IMR-90 (cell line): ENCODE results near the gene PCBD1. TPM values are rescaled to one million over a fixed set of nuclear protein-coding genes. Genes with fewer than 3 reads are reported as not detected.

Experiments used
- ATAC-seq: fragments of 200-7000 bp; cut with Tn5 transposase; 2 replicates; pipeline ENCODE4 v1.9.1; 2020; ENCODE audit warnings: low read depth, mild to moderate bottlenecking, moderate library complexity
- BruUV-seq: library from RNA; stranded (reverse); fragments of 400-500 nt; replicated peaks from 2 replicates; lab custom pipeline; 2021; lab: Mats Ljungman, UMichigan
- CTCF ChIA-PET: fragments of 300-600 bp; formaldehyde crosslinking; extraction: SDS; loops from one replicate; lab custom pipeline; 2021; ENCODE audit warnings: antibody characterized with exemption; lab: Yijun Ruan, JAX
- POLR2A ChIA-PET: fragments of 300-600 bp; sonication (Branson Sonifier 250); formaldehyde crosslinking; loops from one replicate; lab custom pipeline; 2022; ENCODE audit warnings: antibody characterized with exemption; ENCODE audit not compliant: unreplicated experiment; lab: Charles Lee
- DNase-seq: peaks from one replicate; pipeline ENCODE4 v3.0.0; 2013
- H2AFZ ChIP-seq: replicated peaks from 2 replicates; pipeline ENCODE3; 2013; ENCODE audit warnings: low read length, mild to moderate bottlenecking; ENCODE audit not compliant: poor library complexity
- H2AK5ac ChIP-seq: 2 replicates; pipeline ENCODE4 v1.6.1; 2013; ENCODE audit warnings: low read depth, low read length, inconsistent platforms
- H2AK9ac ChIP-seq: replicated peaks from 2 replicates; pipeline ENCODE3; 2013; ENCODE audit warnings: mild to moderate bottlenecking, low read depth, low read length, moderate library complexity; ENCODE audit not compliant: poor library complexity
- H2BK120ac ChIP-seq: 2 replicates; pipeline ENCODE4 v1.6.1; 2013; ENCODE audit warnings: low read depth, low read length, inconsistent platforms
- H2BK15ac ChIP-seq: 3 replicates; pipeline ENCODE4 v1.6.1; 2013; ENCODE audit warnings: low read depth, low read length, inconsistent platforms
- H2BK20ac ChIP-seq: 2 replicates; pipeline ENCODE4 v1.6.1; 2013; ENCODE audit warnings: low read depth, mild to moderate bottlenecking, inconsistent platforms, low read length, moderate library complexity
- H2BK5ac ChIP-seq: 2 replicates; pipeline ENCODE4 v1.6.1; 2013; ENCODE audit warnings: mild to moderate bottlenecking, low read depth, low read length, inconsistent platforms; ENCODE audit not compliant: poor library complexity, severe bottlenecking
- H3K14ac ChIP-seq: replicated peaks from 2 replicates; pipeline ENCODE4 v1.6.1; 2013; ENCODE audit warnings: low read depth, low read length, inconsistent platforms
- H3K18ac ChIP-seq: 2 replicates; pipeline ENCODE4 v1.6.1; 2013; ENCODE audit warnings: low read depth, low read length, control low read depth
- H3K23ac ChIP-seq: 2 replicates; pipeline ENCODE4 v1.6.1; 2013; ENCODE audit warnings: low read depth, low read length, inconsistent platforms
- H3K27ac ChIP-seq: 2 replicates; pipeline ENCODE4 v1.5.1; 2013; ENCODE audit warnings: mild to moderate bottlenecking, control low read depth, low read length; ENCODE audit not compliant: insufficient read depth
- H3K27me3 ChIP-seq: 2 replicates; pipeline ENCODE4 v1.6.1; 2013; ENCODE audit warnings: low read length; ENCODE audit not compliant: control insufficient read depth, insufficient read depth
- H3K36me3 ChIP-seq: 2 replicates; pipeline ENCODE4 v1.6.1; 2013; ENCODE audit warnings: low read length, mixed read lengths; ENCODE audit not compliant: control insufficient read depth, insufficient read depth
- H3K4ac ChIP-seq: 2 replicates; pipeline ENCODE4 v1.6.1; 2013; ENCODE audit warnings: low read depth, low read length, inconsistent platforms
- H3K4me1 ChIP-seq: 2 replicates; pipeline ENCODE4 v1.6.1; 2013; ENCODE audit warnings: low read length, mixed read lengths; ENCODE audit not compliant: control insufficient read depth, insufficient read depth
- H3K4me2 ChIP-seq: 2 replicates; pipeline ENCODE4 v1.6.1; 2013; ENCODE audit warnings: low read depth, mild to moderate bottlenecking, control low read depth, low read length, moderate library complexity
- H3K4me3 ChIP-seq: 2 replicates; pipeline ENCODE4 v1.5.1; 2013; ENCODE audit warnings: low read depth, mild to moderate bottlenecking, control low read depth, low read length, moderate library complexity; ENCODE audit not compliant: insufficient read depth
- H3K56ac ChIP-seq: 2 replicates; pipeline ENCODE4 v1.6.1; 2013; ENCODE audit warnings: low read length, inconsistent platforms; ENCODE audit not compliant: insufficient read depth; ENCODE audit errors: extremely low read depth
- H3K79me1 ChIP-seq, 2 experiments: 2 replicates each; pipeline ENCODE4 v1.6.1; 2013; ENCODE audit warnings: low read length in 2 of 2, inconsistent platforms in 1 of 2, low read depth in 1 of 2
- H3K9ac ChIP-seq: 2 replicates; pipeline ENCODE4 v1.6.1; 2013; ENCODE audit warnings: low read depth, low read length, control low read depth
- H3K9me1 ChIP-seq: 2 replicates; pipeline ENCODE4 v1.6.1; 2013; ENCODE audit warnings: low read length, inconsistent platforms; ENCODE audit not compliant: insufficient read depth
- H3K9me3 ChIP-seq: 2 replicates; pipeline ENCODE4 v1.6.1; 2013; ENCODE audit warnings: low read length; ENCODE audit not compliant: control insufficient read depth, insufficient read depth
- H4K20me1 ChIP-seq: 2 replicates; pipeline ENCODE4 v1.6.1; 2013; ENCODE audit warnings: low read length, inconsistent platforms; ENCODE audit not compliant: insufficient read depth
- H4K5ac ChIP-seq: 2 replicates; pipeline ENCODE4 v1.6.1; 2013; ENCODE audit warnings: mild to moderate bottlenecking, low read depth, low read length, control low read depth
- H4K8ac ChIP-seq, 2 experiments: 2 replicates each; pipeline ENCODE4 v1.6.1; 2013; ENCODE audit warnings: low read depth in 2 of 2, low read length in 2 of 2, control low read depth in 1 of 2, inconsistent platforms in 1 of 2
- H4K91ac ChIP-seq: 2 replicates; pipeline ENCODE4 v1.6.1; 2013; ENCODE audit warnings: low read depth, low read length, inconsistent platforms; ENCODE audit not compliant: insufficient read depth
- BHLHE40 ChIP-seq: fragments of 150-350 bp; IDR thresholded peaks from 2 replicates; pipeline ENCODE4 v1.6.1; 2016; ENCODE audit warnings: mild to moderate bottlenecking, low read depth, low read length
- CHD1 ChIP-seq: IDR thresholded peaks from 2 replicates; pipeline ENCODE4 v1.6.1; 2012; ENCODE audit warnings: low read depth, low read length, improper control_type of control experiment
- MAFK ChIP-seq: IDR thresholded peaks from 2 replicates; pipeline ENCODE4 v1.6.1; 2012; ENCODE audit warnings: low read depth, low read length, improper control_type of control experiment
- MXI1 ChIP-seq: IDR thresholded peaks from 2 replicates; pipeline ENCODE4 v1.6.1; 2012; ENCODE audit warnings: low read depth, mild to moderate bottlenecking, low read length, moderate library complexity, borderline replicate concordance
- NFE2L2 ChIP-seq: fragments of 150-350 bp; IDR thresholded peaks from 2 replicates; pipeline ENCODE4 v1.6.1; 2016; ENCODE audit warnings: low read depth, mild to moderate bottlenecking, low read length
- RCOR1 ChIP-seq: IDR thresholded peaks from 2 replicates; pipeline ENCODE4 v1.6.1; 2012; ENCODE audit warnings: mild to moderate bottlenecking, low read length, improper control_type of control experiment; ENCODE audit not compliant: insufficient replicate concordance
- WGBS, 2 experiments: methylation state at CpG; one replicate each; pipeline versions ENCODE4 v1.1.5 to v1.1.7; 2013; ENCODE audit warnings: missing lambda C conversion rate in 2 of 2; ENCODE audit not compliant: insufficient read length in 1 of 2; ENCODE audit errors: extremely low coverage in 2 of 2; 5-methylcytosine and 5-hydroxymethylcytosine counted together
- dilution Hi-C: fragments of 300-500 bp; cut with HindIII; formaldehyde crosslinking; loops from one replicate; pipeline ENCODE4 v1.14.3; 2018; ENCODE audit warnings: low sequenced_read_pairs; ENCODE audit not compliant: unreplicated experiment
- in situ Hi-C: fragments of 300-500 bp; cut with MboI; formaldehyde crosslinking; loops from 3 replicates; pipeline ENCODE4 v1.14.3; 2019; ENCODE audit warnings: low sequenced_read_pairs, inconsistent platforms, mixed read lengths
- intact Hi-C: fragments of 100-400 bp; cut with micrococcal nuclease; formaldehyde crosslinking; loops from 2 replicates; pipeline ENCODE4 v1.10.0; 2022
- polyA plus RNA-seq, 3 experiments: library from polyadenylated mRNA; depleted of rRNA; stranded (reverse); fragments of >200 nt; gene quantifications; 2 replicates each; pipeline ENCODE4 v1.2.3, GENCODE V29; 2012; ENCODE audit warnings: low replicate concordance in 1 of 3
- total RNA-seq: library from RNA; depleted of rRNA; stranded (reverse); fragments of >200 nt; gene quantifications from 2 replicates; pipeline ENCODE4 v1.2.3, GENCODE V29; 2012
- TF ChIP-seq, protein P1 (sequence below): fragments of 150-350 bp; IDR thresholded peaks from 2 replicates; pipeline ENCODE4 v1.6.1; 2016; ENCODE audit warnings: low read depth, mild to moderate bottlenecking, low read length, moderate library complexity, borderline replicate concordance

The PCBD1 gene
- total and polyA plus RNA-seq, 2 of the 4 experiments (the other 2 are of a cell fraction), result 15.8 to 31.6 TPM

DNA sequence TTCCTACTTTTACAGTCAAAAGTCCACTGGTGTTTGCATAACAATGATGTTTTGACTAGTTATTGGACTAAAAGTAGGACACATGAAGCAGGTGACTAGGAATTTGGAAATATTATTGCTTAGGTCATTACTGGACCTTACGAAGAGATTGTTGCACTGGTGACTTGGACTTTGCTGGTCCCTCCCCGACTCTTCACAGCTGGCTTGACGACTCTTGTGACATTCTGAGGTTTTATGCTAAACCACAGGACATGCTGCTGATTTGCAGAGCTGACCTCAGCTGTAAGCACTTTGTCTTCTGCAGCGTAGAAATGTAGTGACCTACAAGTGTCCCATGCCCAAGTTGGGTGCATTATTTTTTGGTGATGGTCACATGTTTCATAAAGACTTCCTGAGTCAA is 21.9 kb downstream of the PCBD1 start:
- Histone ChIP-seq H3K18ac (no peak overlapping the region), H3K14ac (no peak overlapping the region), H4K8ac (no peak overlapping the region), H3K9me3 (no peaks in the 10 kb centered on the region), H3K4me1 (no peaks in the 10 kb centered on the region), H3K23ac (no peak overlapping the region), H3K4me3 (no peak overlapping the region), H2AK5ac (no peak overlapping the region), H3K27me3 (no peaks in the 10 kb centered on the region), H3K4ac (no peak overlapping the region), H3K9ac (no peak overlapping the region), H2AFZ (no peak overlapping the region), H2BK120ac (no peak overlapping the region), H4K5ac (no peak overlapping the region), H4K20me1 (no peaks in the 10 kb centered on the region), H2AK9ac (no peak overlapping the region), H3K9me1 (peaks cover 4% of the 10 kb centered on the region; the same call in 1 of the 2 replicates), H3K36me3 (peaks cover 19% of the 10 kb centered on the region), H3K27ac (no peak overlapping the region), H4K91ac (no peak overlapping the region), H3K4me2 (no peak overlapping the region), H2BK15ac (no peak overlapping the region), H2BK5ac (no peak overlapping the region), H3K79me1 (no peaks in the 10 kb centered on the region), H3K56ac (no peak overlapping the region), H2BK20ac (no peak overlapping the region)
- CTCF ChIA-PET, result no interaction called here
- ATAC-seq (no peak), DNase-seq (no peak)
- no CpG with 5 or more reads among the region's 4 CpGs for WGBS, 2 experiments
- dilution Hi-C loops, result no loop called here
- in situ Hi-C loops, result no loop called here
- TF ChIP-seq RCOR1 (no peak), NFE2L2 (no peak), MXI1 (no peak), BHLHE40 (no peak), MAFK (no peak), CHD1 (no peak)
- TF ChIP-seq, protein P1, sequence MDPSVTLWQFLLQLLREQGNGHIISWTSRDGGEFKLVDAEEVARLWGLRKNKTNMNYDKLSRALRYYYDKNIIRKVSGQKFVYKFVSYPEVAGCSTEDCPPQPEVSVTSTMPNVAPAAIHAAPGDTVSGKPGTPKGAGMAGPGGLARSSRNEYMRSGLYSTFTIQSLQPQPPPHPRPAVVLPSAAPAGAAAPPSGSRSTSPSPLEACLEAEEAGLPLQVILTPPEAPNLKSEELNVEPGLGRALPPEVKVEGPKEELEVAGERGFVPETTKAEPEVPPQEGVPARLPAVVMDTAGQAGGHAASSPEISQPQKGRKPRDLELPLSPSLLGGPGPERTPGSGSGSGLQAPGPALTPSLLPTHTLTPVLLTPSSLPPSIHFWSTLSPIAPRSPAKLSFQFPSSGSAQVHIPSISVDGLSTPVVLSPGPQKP, result no peak
- BruUV-seq, result no TSS peak
- intact Hi-C loops, result no loop called here
- POLR2A ChIA-PET, result no interaction called here
